ENCODE results near the gene CLCNKB. TPM values are rescaled to one million over a fixed set of nuclear protein-coding genes. Genes with fewer than 3 reads are reported as not detected.

Gene CLCNKB
- total and polyA plus RNA-seq, 2 of the 13 experiments (the other 11 are each of a cell fraction or from before 2014, with no cell fraction given) = 0.04 TPM; not detected in 1

GRCh38 chr1:16101623-16102022, 58.0 kb downstream of the CLCNKB start (continued):
- TF ChIP-seq ZNF350 (CRISPR knock-in tag; IDR thresholded peaks at IDR 0.05; ENCODE audit: borderline replicate concordance, low read depth) = no peak
- no peak for TF ChIP-seq ZNF709 (CRISPR knock-in tag; IDR thresholded peaks at IDR 0.05)
- TF ChIP-seq CEBPB (IDR thresholded peaks at IDR 0.05; ENCODE audit: borderline replicate concordance, low read depth, low read length) = peak; percentile 87
- no peak for TF ChIP-seq ZNF772 (CRISPR knock-in tag; IDR thresholded peaks at IDR 0.05)
- TF ChIP-seq GTF2F1 (IDR thresholded peaks at IDR 0.05; ENCODE audit: low read length) = no peak
- no peak for TF ChIP-seq HNF1A (IDR thresholded peaks at IDR 0.05; ENCODE audit: low read depth)
- TF ChIP-seq HNF1A (CRISPR knock-in tag; IDR thresholded peaks at IDR 0.05; ENCODE audit: borderline replicate concordance) = no peak
- no peak for TF ChIP-seq SALL2 (CRISPR knock-in tag; IDR thresholded peaks at IDR 0.05)
- TF ChIP-seq ZNF777 (CRISPR knock-in tag; IDR thresholded peaks at IDR 0.05) = peak; percentile 78; the same call in 1 of the 2 replicates

Other genes starting within 250 kb of the CLCNKB start
- gene UQCRHL, start 236.1 kb upstream of the CLCNKB start, total RNA-seq (2016; rRNA removed; fragmentation: Illumina TruSeq; extraction: Trizol) = 2.3 and 4.0 TPM in 2 replicates
- 1.4 and 1.8 TPM in 2 replicates for gene UQCRHL, start 236.1 kb upstream of the CLCNKB start, polyA plus RNA-seq (2011; rRNA removed)
- gene SPEN, start 196.1 kb upstream of the CLCNKB start, total RNA-seq (2016; rRNA removed; fragmentation: Illumina TruSeq; extraction: Trizol) = 14.0 and 25.1 TPM in 2 replicates
- 4.8 and 5.0 TPM in 2 replicates for gene SPEN, start 196.1 kb upstream of the CLCNKB start, polyA plus RNA-seq (2011; rRNA removed)
- 10.1 and 16.7 TPM in 2 replicates for gene ZBTB17, start 67.7 kb upstream of the CLCNKB start, total RNA-seq (2016; rRNA removed; fragmentation: Illumina TruSeq; extraction: Trizol)
- gene ZBTB17, start 67.7 kb upstream of the CLCNKB start, polyA plus RNA-seq (2011; rRNA removed) = 17.0 and 21.0 TPM in 2 replicates
- 3.5 and 4.0 TPM in 2 replicates for gene SRARP, start 39.5 kb upstream of the CLCNKB start, total RNA-seq (2016; rRNA removed; fragmentation: Illumina TruSeq; extraction: Trizol)
- 10.5 and 12.8 TPM in 2 replicates for gene SRARP, start 39.5 kb upstream of the CLCNKB start, polyA plus RNA-seq (2011; rRNA removed)
- not detected in 2 replicates for gene HSPB7, start 25.7 kb upstream of the CLCNKB start, total RNA-seq (2016; rRNA removed; fragmentation: Illumina TruSeq; extraction: Trizol)
- gene HSPB7, start 25.7 kb upstream of the CLCNKB start, polyA plus RNA-seq (2011; rRNA removed) = 0.10 and 0.20 TPM in 2 replicates
- gene CLCNKA, start 21.7 kb upstream of the CLCNKB start, total RNA-seq (2016; rRNA removed; fragmentation: Illumina TruSeq; extraction: Trizol) = not detected in 2 replicates
- 0.03 and 0.07 TPM in 2 replicates for gene CLCNKA, start 21.7 kb upstream of the CLCNKB start, polyA plus RNA-seq (2011; rRNA removed)
- gene FAM131C, start 29.9 kb downstream of the CLCNKB start, total RNA-seq (2016; rRNA removed; fragmentation: Illumina TruSeq; extraction: Trizol) = not detected in 2 replicates
- 0.07 and 0.10 TPM in 2 replicates for gene FAM131C, start 29.9 kb downstream of the CLCNKB start, polyA plus RNA-seq (2011; rRNA removed)
- gene EPHA2, start 112.3 kb downstream of the CLCNKB start, total RNA-seq (2016; rRNA removed; fragmentation: Illumina TruSeq; extraction: Trizol) = 15.5 and 33.6 TPM in 2 replicates
- gene EPHA2, start 112.3 kb downstream of the CLCNKB start, polyA plus RNA-seq (2011; rRNA removed) = 53.6 and 62.5 TPM in 2 replicates
- 1.8 and 2.0 TPM in 2 replicates for gene ARHGEF19, start 168.9 kb downstream of the CLCNKB start, total RNA-seq (2016; rRNA removed; fragmentation: Illumina TruSeq; extraction: Trizol)
- gene ARHGEF19, start 168.9 kb downstream of the CLCNKB start, polyA plus RNA-seq (2011; rRNA removed) = 1.7 and 2.2 TPM in 2 replicates
- 0.98 and 1.6 TPM in 2 replicates for gene CPLANE2, start 193.4 kb downstream of the CLCNKB start, total RNA-seq (2016; rRNA removed; fragmentation: Illumina TruSeq; extraction: Trizol)
- 0.27 and 0.29 TPM in 2 replicates for gene CPLANE2, start 193.4 kb downstream of the CLCNKB start, polyA plus RNA-seq (2011; rRNA removed)

Data from HepG2 (cell line).